OCI-LY3 (cell line): ENCODE results near the gene MYL10.

Experiments used
- CTCF ChIP-seq: fragments of 200-600, 300-600 bp; sonication (generic); IDR thresholded peaks from 2 replicates; pipeline ENCODE4 v1.5.1; 2014; ENCODE audit warnings: antibody characterized with exemption, low read length, low read depth
- EZH2phosphoT487 ChIP-seq: fragments of 200-600 bp; shearing (Covaris generic); IDR thresholded peaks from 2 replicates; pipeline ENCODE4 v1.6.1; 2018; ENCODE audit warnings: antibody characterized with exemption, mixed run types, low read depth

- TF ChIP-seq CTCF (no peak), EZH2phosphoT487 (no peak)
Observed at GRCh38 chr7:101576998-101577397, 52.1 kb downstream of the MYL10 start.
